T-helper 2 cell treated with Interferon-gamma antibody and Interleukin-4, amounts not matched to agents 100 ng/mL and 5 ng/mL, for 36 hours (primary cell): ENCODE measurements around the gene ZBTB3. TPM values are rescaled to one million over a fixed set of nuclear protein-coding genes. Genes with fewer than 3 reads are reported as not detected.

Source experiments
- intact Hi-C: fragments of 100-400 bp; cut with micrococcal nuclease; formaldehyde crosslinking; loops from one replicate; pipeline ENCODE4 v1.15.1; 2023
- total RNA-seq: library from RNA; stranded (reverse); gene quantifications from 2 replicates; pipeline ENCODE4 v1.2.3, GENCODE V29; 2022

ZBTB3 gene
- 12.9 and 13.9 TPM in 2 replicates for total RNA-seq

- intact Hi-C loops = loop anchor here (1.0 kb wide), 5 partner anchors 7 to 45 kb away; partner anchors contain the start of genes POLR2G, TAF6L, TMEM179B and TTC9C
Observed at GRCh38 chr11:62753736-62754603, at the start of gene ZBTB3. TSS of gene ZBTB3 (minus strand) at chr11:62754160. CDS start at chr11:62753664, 496 bp downstream.

- intact Hi-C loops = no loop called here
Observed at GRCh38 chr11:62801071-62801470, 47.1 kb upstream of the ZBTB3 start.

- intact Hi-C loops = no loop called here
Observed at GRCh38 chr11:62799486-62799885, 45.5 kb upstream of the ZBTB3 start.

DNA sequence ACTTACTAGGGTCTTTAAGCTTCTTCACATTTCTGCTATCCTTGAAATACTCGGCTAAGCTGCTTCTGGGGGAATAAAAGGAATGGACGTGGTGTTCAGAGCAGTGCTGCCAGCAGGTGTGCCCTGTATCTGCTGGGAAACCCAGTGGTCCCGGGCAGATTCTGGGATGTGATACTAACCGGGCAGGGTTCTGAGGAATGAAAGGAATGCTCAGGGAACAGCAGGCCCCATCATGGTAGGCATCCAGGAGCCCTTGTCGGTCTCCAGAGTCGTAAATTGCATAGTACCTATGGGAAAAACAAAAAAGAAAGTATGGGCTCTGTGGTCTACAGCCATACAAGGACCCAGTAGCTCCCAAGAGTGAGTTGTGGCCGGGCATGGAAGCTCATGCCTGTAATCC lies 42.3 kb upstream of the ZBTB3 start:
- intact Hi-C loops = no loop called here

GRCh38 chr11:62794201-62794775 lies 40.3 kb upstream of the ZBTB3 start:
- intact Hi-C loops = no loop called here

DNA sequence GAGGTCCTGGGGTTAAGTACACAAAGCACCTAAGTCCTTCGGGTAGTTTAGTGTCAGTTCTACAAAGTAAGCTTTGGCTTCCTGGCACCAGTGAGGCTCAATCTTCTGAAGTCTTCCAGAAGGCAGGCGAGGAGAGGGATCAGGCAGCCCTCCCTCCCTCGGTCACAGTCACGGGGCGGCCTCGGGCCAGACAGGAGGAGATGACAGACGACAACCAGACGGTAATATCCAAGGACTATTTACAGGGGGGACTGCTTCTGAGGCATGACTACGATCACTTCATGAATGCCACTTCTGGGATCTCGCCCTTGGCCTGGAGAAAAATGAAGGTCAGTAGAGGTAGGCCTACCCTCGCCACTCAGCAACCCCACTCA lies 38.2 kb upstream of the ZBTB3 start:
- intact Hi-C loops = loop anchor here (1.0 kb wide), 3 partner anchors 13 to 65 kb away; partner anchors contain the start of genes HNRNPUL2, NXF1, STX5 and TEX54

DNA sequence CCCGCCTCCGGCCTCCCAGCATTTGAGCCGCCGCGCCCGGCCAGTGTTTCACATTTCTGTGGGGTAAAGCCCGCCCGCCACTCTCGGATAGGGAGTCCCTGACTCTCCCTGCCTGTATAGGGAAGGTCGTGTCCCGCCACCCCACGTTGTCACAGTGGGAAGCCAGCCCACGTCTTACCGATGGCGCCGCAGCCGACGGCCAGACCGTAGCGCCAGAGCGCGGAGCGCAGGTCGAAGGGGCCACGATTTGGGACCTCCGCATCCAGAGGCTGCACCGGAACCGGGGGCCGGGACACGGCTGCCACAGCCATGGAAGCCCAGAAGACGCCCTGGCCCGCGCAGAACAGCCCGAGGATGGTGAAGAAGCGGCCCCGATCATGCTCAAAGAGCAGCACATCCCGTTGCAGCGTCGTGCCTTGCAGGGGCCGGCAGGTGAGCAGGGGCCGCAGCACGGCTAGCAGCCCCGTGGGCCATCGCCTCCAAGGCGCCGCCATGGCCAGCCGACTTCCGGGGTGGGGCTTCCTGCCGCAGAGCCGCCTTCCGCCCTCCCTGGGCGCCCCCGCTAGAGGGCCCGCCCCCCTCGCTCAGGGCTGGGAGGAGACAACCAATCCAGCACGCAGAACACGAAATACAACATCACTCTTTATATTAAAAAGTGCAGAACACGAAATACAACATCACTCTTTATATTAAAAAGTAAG lies 37.7 kb upstream of the ZBTB3 start, which contains the start of gene TMEM223:
TMEM223 (minus strand) TSS at position 506 of the 701 bp plus-strand sequence; CDS start at position 494, 12 bp downstream.
- intact Hi-C loops = loop anchor here (1.0 kb wide), 4 partner anchors 14 to 90 kb away; partner anchors contain the start of genes HNRNPUL2, NXF1, STX5 and TEX54

DNA sequence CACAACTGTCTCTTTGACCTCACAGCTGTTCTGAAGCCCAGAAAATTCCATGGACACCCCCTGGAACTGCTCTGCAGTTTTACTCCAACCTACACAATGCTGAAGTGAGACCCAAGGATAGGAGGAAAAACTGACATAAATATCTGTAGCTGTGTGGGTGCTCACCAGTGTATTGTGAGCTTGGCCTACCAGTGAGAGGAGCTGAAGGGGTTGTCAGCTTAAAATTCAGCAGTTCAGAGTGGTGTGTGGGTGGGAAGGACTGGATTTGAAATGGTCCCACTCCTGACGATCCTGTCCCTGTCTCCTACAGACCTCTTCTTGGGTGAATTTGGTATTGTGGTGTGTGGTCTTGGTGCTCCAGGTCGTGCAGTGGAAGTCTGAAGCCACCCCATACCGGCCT lies 35.6 kb upstream of the ZBTB3 start:
- intact Hi-C loops = loop anchor here (5.0 kb wide), 1 partner anchor 197 kb away; the partner anchor contains the start of gene TUT1

DNA sequence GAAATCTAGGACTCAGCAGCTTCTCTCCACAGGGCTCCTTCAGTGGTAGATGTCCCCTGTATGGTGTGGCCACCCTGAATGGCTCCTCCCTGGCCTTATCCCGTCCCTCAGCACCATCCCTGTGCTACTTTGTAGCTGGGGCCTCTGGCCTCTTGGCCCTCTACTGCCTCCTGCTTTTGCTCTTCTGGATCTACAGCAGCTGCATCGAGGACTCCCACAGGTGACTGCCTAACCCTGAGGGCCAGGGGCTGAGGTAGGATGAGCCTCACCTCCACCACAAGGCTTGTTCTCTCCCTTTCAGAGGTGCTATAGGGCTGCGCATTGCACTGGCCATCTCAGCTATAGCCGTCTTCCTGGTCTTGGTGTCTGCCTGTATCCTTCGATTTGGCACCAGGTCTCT lies 35.0 kb upstream of the ZBTB3 start:
- intact Hi-C loops = loop anchor here (5.0 kb wide), 1 partner anchor 197 kb away; the partner anchor contains the start of gene TUT1

GRCh38 chr11:62787005-62787759 lies 33.2 kb upstream of the ZBTB3 start, which contains the start of gene TMEM179B:
TSS of gene TMEM179B (plus strand) at chr11:62787402. CDS start at chr11:62787432, 30 bp downstream.
- intact Hi-C loops = loop anchor here (1.0 to 5.0 kb wide), 7 partner anchors 18 to 195 kb away; partner anchors contain the start of genes NXF1, STX5, TEX54 and TTC9C

GRCh38 chr11:62786318-62787004 lies 32.5 kb upstream of the ZBTB3 start:
- intact Hi-C loops = loop anchor here (1.0 to 5.0 kb wide), 11 partner anchors 15 to 194 kb away; partner anchors contain the start of genes NXF1, STX5, TAF6L and TEX54

DNA sequence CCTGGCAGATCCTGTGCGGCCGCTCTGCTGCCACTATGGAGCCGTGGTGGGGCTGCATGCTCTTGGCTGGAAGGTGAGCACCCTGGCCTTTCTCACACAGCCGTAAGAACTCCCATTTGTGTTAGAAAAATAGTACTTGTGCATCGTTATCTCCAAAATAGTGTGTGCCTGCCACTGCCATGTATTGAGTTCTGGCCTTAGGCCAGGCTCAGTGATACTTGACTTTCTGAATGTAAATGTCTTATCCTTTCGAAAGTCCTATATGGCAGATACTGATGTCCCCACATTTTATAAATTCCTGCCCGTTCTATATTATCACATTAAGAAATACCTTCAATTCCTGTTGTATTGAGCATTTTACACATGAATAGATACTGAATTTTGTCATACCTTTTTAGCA lies 28.8 kb upstream of the ZBTB3 start:
- intact Hi-C loops = no loop called here

DNA sequence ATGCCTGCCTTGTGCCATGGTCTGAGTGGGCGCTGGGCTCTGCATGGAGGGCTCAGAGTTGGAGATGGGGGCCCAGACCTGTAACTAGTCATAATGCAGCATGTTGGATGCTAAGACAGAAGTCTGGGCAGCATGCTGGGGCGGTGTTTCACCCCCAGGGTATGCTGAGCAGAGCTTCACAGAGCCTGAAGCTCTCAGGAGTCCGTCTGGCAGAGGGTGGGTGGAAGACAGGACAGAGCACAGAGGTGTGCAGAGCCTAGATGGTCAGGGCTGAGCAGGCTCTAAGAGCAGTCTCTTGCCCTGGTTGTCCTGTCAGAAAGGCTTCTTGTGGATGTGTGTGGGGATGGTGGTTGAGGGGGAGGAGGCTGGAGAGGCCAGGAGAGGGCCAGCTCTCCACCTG lies 24.5 kb upstream of the ZBTB3 start:
- intact Hi-C loops = no loop called here

GRCh38 chr11:62777389-62777788 lies 23.4 kb upstream of the ZBTB3 start:
- intact Hi-C loops = no loop called here

DNA sequence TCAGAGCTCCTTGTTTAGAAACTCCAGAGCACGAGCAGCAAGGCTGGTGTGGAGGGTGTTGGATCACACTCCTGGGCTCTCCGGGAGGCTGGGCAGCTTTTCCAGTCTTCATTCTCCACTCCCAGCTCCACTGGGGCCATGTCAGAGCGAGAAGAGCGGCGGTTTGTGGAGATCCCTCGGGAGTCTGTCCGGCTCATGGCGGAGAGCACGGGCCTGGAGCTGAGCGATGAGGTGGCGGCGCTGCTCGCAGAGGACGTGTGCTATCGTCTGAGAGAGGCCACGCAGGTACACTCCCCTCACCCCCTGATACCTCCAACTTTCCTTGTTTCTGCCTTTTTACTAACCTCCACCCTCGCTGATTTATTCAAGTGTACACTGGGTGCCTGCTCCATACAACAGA lies 21.7 kb upstream of the ZBTB3 start:
- intact Hi-C loops = no loop called here

DNA sequence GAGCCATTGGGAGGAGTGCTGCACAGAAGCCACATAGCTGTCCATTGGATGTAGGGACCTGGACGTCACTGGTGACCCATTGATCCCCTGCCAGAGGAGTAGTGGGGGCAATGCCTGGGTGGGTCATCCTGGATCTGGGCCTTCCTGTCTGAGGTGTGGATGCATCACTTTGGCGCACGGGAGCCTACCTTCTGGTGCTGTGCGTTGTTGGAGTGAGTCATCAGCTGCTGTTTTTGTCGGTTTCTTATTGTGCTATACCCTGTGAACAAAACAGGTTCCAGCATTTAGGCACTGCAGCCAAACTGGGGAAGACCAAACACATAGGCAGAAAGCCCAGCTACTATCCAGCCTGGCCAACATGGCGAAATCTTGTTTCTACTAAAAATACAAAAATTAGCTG lies 20.4 kb upstream of the ZBTB3 start:
- intact Hi-C loops = loop anchor here (5.0 kb wide), 2 partner anchors 83 to 162 kb away; partner anchors contain the start of genes EML3 and ROM1

GRCh38 chr11:62771144-62772021 lies 17.4 kb upstream of the ZBTB3 start, which contains the start of gene TAF6L:
TSS of gene TAF6L (plus strand) at chr11:62771396. CDS start at chr11:62775784, 4,388 bp downstream.
- intact Hi-C loops = loop anchor here (1.0 to 5.0 kb wide), 6 partner anchors 10 to 159 kb away; partner anchors contain the start of genes EML3, HNRNPUL2, POLR2G and ROM1

- intact Hi-C loops = loop anchor here (1.0 to 5.0 kb wide), 6 partner anchors 9 to 158 kb away; partner anchors contain the start of genes EML3, HNRNPUL2, POLR2G and ROM1
Observed at GRCh38 chr11:62770778-62771143, 16.8 kb upstream of the ZBTB3 start.
